ENCODE data around the gene SCAMP5. TPM values are rescaled to one million over a fixed set of nuclear protein-coding genes. Genes with fewer than 3 reads are reported as not detected.

Gene SCAMP5
- total and polyA plus RNA-seq, 2 of the 13 experiments (the other 11 are each of a cell fraction or from before 2014, with no cell fraction given) = 34.3 to 49.0 TPM

GRCh38 chr15:74954515-74954914 is 40.8 kb upstream of the SCAMP5 start:
- H3K79me2 ChIP-seq (ENCODE audit: insufficient read depth, low read length) = no peaks in the 10 kb centered on the region
- in situ Hi-C loops (cut with HindIII; ENCODE audit: extremely low pct_ligation_motif_present, low pct_unique_long_range_greater_than_20kb) = loop anchor here (10.0 kb wide), 2 partner anchors 180 to 320 kb away; no protein-coding TSS in a partner anchor
- no peak for TF ChIP-seq ZNF282 (IDR thresholded peaks at IDR 0.05; ENCODE audit: partially characterized antibody)
- TF ChIP-seq ZNF484 (CRISPR knock-in tag; IDR thresholded peaks at IDR 0.05; ENCODE audit: borderline replicate concordance, low read depth) = no peak
- no peak for TF ChIP-seq HDAC6 (IDR thresholded peaks at IDR 0.05; ENCODE audit: low read depth, low read length)
- TF ChIP-seq RBM22 (optimal IDR thresholded peaks at IDR 0.05; ENCODE audit: low read length) = no peak
- TF ChIP-seq ZNF331 (CRISPR knock-in tag; IDR thresholded peaks at IDR 0.05) = no peak
- no peak for TF ChIP-seq ZBTB3 (CRISPR knock-in tag; IDR thresholded peaks at IDR 0.05; ENCODE audit: borderline replicate concordance, low read depth)
- TF ChIP-seq CBX5 (CRISPR knock-in tag; IDR thresholded peaks at IDR 0.05; ENCODE audit: borderline replicate concordance) = no peak
- TF ChIP-seq, protein P1, sequence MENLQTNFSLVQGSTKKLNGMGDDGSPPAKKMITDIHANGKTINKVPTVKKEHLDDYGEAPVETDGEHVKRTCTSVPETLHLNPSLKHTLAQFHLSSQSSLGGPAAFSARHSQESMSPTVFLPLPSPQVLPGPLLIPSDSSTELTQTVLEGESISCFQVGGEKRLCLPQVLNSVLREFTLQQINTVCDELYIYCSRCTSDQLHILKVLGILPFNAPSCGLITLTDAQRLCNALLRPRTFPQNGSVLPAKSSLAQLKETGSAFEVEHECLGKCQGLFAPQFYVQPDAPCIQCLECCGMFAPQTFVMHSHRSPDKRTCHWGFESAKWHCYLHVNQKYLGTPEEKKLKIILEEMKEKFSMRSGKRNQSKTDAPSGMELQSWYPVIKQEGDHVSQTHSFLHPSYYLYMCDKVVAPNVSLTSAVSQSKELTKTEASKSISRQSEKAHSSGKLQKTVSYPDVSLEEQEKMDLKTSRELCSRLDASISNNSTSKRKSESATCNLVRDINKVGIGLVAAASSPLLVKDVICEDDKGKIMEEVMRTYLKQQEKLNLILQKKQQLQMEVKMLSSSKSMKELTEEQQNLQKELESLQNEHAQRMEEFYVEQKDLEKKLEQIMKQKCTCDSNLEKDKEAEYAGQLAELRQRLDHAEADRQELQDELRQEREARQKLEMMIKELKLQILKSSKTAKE (CRISPR knock-in tag; IDR thresholded peaks at IDR 0.05; ENCODE audit: borderline replicate concordance) = no peak
- TF ChIP-seq, protein P2, sequence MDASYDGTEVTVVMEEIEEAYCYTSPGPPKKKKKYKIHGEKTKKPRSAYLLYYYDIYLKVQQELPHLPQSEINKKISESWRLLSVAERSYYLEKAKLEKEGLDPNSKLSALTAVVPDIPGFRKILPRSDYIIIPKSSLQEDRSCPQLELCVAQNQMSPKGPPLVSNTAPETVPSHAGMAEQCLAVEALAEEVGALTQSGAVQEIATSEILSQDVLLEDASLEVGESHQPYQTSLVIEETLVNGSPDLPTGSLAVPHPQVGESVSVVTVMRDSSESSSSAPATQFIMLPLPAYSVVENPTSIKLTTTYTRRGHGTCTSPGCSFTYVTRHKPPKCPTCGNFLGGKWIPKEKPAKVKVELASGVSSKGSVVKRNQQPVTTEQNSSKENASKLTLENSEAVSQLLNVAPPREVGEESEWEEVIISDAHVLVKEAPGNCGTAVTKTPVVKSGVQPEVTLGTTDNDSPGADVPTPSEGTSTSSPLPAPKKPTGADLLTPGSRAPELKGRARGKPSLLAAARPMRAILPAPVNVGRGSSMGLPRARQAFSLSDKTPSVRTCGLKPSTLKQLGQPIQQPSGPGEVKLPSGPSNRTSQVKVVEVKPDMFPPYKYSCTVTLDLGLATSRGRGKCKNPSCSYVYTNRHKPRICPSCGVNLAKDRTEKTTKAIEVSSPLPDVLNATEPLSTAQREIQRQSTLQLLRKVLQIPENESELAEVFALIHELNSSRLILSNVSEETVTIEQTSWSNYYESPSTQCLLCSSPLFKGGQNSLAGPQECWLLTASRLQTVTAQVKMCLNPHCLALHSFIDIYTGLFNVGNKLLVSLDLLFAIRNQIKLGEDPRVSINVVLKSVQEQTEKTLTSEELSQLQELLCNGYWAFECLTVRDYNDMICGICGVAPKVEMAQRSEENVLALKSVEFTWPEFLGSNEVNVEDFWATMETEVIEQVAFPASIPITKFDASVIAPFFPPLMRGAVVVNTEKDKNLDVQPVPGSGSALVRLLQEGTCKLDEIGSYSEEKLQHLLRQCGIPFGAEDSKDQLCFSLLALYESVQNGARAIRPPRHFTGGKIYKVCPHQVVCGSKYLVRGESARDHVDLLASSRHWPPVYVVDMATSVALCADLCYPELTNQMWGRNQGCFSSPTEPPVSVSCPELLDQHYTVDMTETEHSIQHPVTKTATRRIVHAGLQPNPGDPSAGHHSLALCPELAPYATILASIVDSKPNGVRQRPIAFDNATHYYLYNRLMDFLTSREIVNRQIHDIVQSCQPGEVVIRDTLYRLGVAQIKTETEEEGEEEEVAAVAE (CRISPR knock-in tag; IDR thresholded peaks at IDR 0.05; ENCODE audit: borderline replicate concordance) = no peak
- no peak for TF ChIP-seq ZNF713 (CRISPR knock-in tag; IDR thresholded peaks at IDR 0.05)
- no peak for TF ChIP-seq ZNF605 (CRISPR knock-in tag; IDR thresholded peaks at IDR 0.05)
- no peak for TF ChIP-seq ZNF276 (CRISPR knock-in tag; IDR thresholded peaks at IDR 0.05; ENCODE audit: low read depth)
- TF ChIP-seq ZNF337 (CRISPR knock-in tag; IDR thresholded peaks at IDR 0.05; ENCODE audit: borderline replicate concordance, low read depth) = no peak
- TF ChIP-seq, protein P3, sequence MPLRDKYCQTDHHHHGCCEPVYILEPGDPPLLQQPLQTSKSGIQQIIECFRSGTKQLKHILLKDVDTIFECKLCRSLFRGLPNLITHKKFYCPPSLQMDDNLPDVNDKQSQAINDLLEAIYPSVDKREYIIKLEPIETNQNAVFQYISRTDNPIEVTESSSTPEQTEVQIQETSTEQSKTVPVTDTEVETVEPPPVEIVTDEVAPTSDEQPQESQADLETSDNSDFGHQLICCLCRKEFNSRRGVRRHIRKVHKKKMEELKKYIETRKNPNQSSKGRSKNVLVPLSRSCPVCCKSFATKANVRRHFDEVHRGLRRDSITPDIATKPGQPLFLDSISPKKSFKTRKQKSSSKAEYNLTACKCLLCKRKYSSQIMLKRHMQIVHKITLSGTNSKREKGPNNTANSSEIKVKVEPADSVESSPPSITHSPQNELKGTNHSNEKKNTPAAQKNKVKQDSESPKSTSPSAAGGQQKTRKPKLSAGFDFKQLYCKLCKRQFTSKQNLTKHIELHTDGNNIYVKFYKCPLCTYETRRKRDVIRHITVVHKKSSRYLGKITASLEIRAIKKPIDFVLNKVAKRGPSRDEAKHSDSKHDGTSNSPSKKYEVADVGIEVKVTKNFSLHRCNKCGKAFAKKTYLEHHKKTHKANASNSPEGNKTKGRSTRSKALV (CRISPR knock-in tag; IDR thresholded peaks at IDR 0.05) = no peak
- no peaks in the 10 kb centered on the region for H3K9me3 ChIP-seq (ENCODE audit: low read length)
- no peak overlapping the region for H3K9ac ChIP-seq (ENCODE audit: insufficient read depth, low read depth, low read length)
- ATAC-seq (no peak), DNase-seq (ENCODE audit: low spot score) (no peak), FAIRE-seq (no peak)
- ChIA-PET CTCF (ENCODE audit: low intra/inter-chr PET ratio, low total read pairs) (no interaction called here), POLR2A (no interaction called here)
- peaks cover 18% of the 10 kb centered on the region for H3K4me1 ChIP-seq (ENCODE audit: insufficient read depth, low read length)
- no peaks in the 10 kb centered on the region for H4K20me1 ChIP-seq (ENCODE audit: insufficient read depth, low read length)
- H3K4me2 ChIP-seq (ENCODE audit: low read depth, low read length) = no peak overlapping the region
- no peak overlapping the region for H3K27ac ChIP-seq (ENCODE audit: extremely low read length, insufficient read depth, low read length)
- H2AFZ ChIP-seq (ENCODE audit: low read length) = no peak overlapping the region
- no peaks in the 10 kb centered on the region for H3K36me3 ChIP-seq (replicated peaks in 1 of 2; ENCODE audit: control insufficient read depth in 1 of 2, insufficient read depth in 2 of 2, low read length in 2 of 2)
- H3K27me3 ChIP-seq (ENCODE audit: control insufficient read depth in 1 of 2, insufficient read depth in 2 of 2, low read length in 2 of 2) = peaks cover 2 to 43% of the 10 kb centered on the region in 2 experiments; a peak in 3 of 5 replicates
- intact Hi-C loops (cut with micrococcal nuclease; ENCODE audit: unreplicated experiment) = loop anchor here (5.0 kb wide), 1 partner anchor 47 kb away; the partner anchor contains the start of gene FAM219B
- no TSS peak for BruUV-seq (replicated peaks)
- no peak overlapping the region for H3K4me3 ChIP-seq (replicated peaks in 1 of 3; ENCODE audit: insufficient read depth in 1 of 3, low read depth in 2 of 3, low read length in 3 of 3)

Measured in HepG2 (cell line).